ENCODE results near the gene FBXW8.
"Not testable (repeated sequence)": the region's sequence is repeated elsewhere in the genome, so short reads cannot be mapped to it uniquely, and the experiment has no call there.

Gene FBXW8

DNA sequence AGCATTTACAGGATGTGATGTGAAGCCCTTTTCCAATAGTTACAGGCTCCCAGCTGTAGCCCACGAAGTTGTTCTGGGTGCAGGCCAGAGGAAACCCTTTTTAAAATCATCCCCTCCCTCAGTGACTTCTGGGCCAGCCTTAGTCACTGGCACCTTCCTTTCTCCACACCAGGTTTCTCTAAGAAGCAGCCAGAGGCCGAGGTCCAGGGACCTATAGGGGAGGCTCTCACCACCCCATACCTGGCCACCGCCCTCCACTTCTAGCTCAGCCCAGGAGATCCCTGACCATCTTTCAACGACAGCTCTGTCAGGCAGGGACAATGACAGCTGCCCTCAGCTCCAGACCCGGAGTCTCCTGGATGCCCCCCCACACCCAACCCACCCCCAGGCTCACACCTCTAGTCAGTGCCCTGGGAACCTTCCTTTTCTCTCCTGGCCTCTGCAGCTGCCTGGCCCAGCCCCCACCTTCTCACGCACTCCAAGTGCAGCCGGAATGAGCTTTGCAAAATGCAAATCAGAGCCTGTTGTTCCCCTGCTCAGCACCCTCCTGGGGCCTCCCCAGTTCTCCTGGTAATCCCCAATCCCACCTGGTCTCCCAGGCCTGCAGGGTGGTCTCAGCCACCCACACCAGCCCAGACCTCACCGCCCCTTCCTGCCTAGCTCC is 141.8 kb downstream of the FBXW8 start:
- no peak overlapping the region for H3K4me3 ChIP-seq (ENCODE audit: low read depth, low read length)
- TF ChIP-seq, protein P1, sequence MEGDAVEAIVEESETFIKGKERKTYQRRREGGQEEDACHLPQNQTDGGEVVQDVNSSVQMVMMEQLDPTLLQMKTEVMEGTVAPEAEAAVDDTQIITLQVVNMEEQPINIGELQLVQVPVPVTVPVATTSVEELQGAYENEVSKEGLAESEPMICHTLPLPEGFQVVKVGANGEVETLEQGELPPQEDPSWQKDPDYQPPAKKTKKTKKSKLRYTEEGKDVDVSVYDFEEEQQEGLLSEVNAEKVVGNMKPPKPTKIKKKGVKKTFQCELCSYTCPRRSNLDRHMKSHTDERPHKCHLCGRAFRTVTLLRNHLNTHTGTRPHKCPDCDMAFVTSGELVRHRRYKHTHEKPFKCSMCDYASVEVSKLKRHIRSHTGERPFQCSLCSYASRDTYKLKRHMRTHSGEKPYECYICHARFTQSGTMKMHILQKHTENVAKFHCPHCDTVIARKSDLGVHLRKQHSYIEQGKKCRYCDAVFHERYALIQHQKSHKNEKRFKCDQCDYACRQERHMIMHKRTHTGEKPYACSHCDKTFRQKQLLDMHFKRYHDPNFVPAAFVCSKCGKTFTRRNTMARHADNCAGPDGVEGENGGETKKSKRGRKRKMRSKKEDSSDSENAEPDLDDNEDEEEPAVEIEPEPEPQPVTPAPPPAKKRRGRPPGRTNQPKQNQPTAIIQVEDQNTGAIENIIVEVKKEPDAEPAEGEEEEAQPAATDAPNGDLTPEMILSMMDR (IDR thresholded peaks at IDR 0.05; ENCODE audit: low read depth, low read length), result no peak

GRCh38 chr12:117053050-117053400 is 142.3 kb downstream of the FBXW8 start:
- no peak overlapping the region for H3K4me3 ChIP-seq (ENCODE audit: low read depth, low read length)
- TF ChIP-seq, protein P1 (IDR thresholded peaks at IDR 0.05; ENCODE audit: low read depth, low read length), result no peak

DNA sequence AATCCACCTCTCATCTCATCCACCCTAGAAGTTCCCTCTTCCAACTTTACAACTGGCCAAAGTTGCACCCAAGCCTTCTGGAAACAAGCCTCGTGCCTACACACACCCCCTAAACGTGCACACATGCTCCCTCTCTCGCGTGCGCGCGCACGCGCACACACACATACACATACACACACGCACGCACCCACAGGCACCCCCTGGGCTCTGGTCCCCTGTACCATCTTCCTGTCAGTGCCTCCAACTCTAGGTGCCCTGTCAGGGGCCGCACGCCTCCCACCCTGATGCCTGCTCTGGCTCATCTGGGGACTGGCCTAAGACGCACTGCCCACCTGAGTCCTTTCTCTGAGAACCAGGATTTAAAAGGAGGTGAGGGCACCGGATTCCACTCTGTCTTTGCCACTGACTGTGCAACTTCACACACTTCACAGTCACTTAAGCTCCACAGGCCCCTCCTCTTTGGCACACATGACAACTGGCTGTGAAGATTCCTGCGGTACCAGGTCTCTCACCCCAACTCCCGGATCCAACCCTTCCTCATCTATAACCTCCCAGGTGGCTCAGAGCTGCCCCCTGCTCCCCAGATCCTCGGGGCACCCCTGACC is 142.9 kb downstream of the FBXW8 start:
- TF ChIP-seq, protein P1 (IDR thresholded peaks at IDR 0.05; ENCODE audit: low read depth, low read length), result no peak
- no peak overlapping the region for H3K4me3 ChIP-seq (ENCODE audit: low read depth, low read length)

GRCh38 chr12:117054279-117054678 is 143.5 kb downstream of the FBXW8 start:
- no peak overlapping the region for H3K4me3 ChIP-seq (ENCODE audit: low read depth, low read length)
- TF ChIP-seq, protein P1 (IDR thresholded peaks at IDR 0.05; ENCODE audit: low read depth, low read length), result no peak

- H3K4me3 ChIP-seq (ENCODE audit: low read depth, low read length), result not testable (repeated sequence)
Measured at GRCh38 chr12:117057626-117058025, 146.9 kb downstream of the FBXW8 start.

DNA sequence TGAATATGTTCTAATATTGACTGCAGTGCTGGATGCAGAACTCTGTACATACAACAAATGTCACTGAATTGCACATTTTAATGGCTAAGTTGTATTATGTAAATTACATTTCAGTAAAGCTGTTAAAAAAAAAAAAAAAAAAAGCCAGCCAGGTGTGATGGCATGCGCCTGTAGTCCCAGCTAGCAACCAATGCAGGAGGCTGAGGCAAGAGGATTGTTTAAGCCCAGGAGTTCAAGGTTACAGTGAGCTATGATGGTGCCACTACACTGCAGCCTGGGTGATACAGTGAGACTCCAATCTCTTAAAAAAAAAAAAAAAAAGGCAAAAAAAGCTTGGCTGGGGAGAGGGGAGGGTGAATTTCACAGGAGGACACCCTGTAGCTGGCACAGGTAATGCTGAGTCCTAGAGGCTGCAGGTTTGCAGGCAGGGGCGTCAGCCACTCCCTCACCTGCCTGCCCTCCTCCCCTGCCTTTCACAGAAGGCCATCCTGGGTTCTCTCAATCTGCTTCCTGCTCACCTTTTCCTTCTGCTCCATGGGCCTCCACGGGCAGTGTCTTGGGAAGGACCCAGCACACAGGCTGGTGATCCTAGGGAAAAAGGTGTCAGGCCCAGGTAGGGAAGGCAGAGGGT is 147.8 kb downstream of the FBXW8 start:
- H3K4me3 ChIP-seq (ENCODE audit: low read depth, low read length), result no peak overlapping the region
- TF ChIP-seq, protein P1 (IDR thresholded peaks at IDR 0.05; ENCODE audit: low read depth, low read length), result no peak

DNA sequence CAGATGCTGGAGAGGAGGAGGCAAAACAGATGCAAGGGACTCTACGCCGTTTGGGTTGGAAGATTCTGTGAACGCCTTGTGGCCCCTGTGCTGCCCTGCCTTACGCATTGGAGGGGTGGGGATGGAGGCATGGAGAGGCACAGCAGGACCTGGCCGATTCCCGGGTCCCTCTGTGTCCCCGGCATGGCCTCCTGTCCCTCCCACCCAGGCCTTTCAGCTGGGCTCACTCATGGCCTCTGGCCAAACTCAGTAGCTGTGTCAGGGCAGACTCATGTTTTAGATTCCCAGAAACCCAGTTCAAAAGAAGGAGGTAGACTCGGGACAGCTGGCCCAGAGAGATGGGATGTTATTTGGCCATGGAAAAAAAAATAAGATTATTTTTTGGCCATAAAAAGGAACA is 148.4 kb downstream of the FBXW8 start:
- TF ChIP-seq, protein P1 (IDR thresholded peaks at IDR 0.05; ENCODE audit: low read depth, low read length), result no peak
- H3K4me3 ChIP-seq (ENCODE audit: low read depth, low read length), result no peak overlapping the region

All from WI38 (cell line).